ENCODE results near the gene CHD9.

- TF ChIP-seq CTCF (IDR thresholded peaks at IDR 0.05; ENCODE audit: insufficient read depth, low read depth, low read length), result no peak
- TF ChIP-seq EZH2 (IDR thresholded peaks at IDR 0.05; ENCODE audit: insufficient read depth, low read length), result no peak
These were observed 50.8 kb downstream of the CHD9 start for GRCh38 chr16:53105565-53105964.

Data from astrocyte (in vitro differentiated cells and primary cell).